HCT116 (cell line): ENCODE data around the gene SLC35E4. TPM values are rescaled to one million over a fixed set of nuclear protein-coding genes. Genes with fewer than 3 reads are reported as not detected.

Experiments
- ATAC-seq: fragments of 200-7000 bp; cut with Tn5 transposase; 2 replicates; pipeline ENCODE4 v1.9.1; 2020; ENCODE audit warnings: mild to moderate bottlenecking, moderate library complexity
- BruUV-seq: library from RNA; stranded (reverse); fragments of 400-500 nt; replicated peaks from 2 replicates; lab custom pipeline; 2021; lab: Mats Ljungman, UMichigan
- CTCF ChIA-PET: fragments of 300-600 bp; sonication (Branson Sonifier 250); formaldehyde crosslinking; loops from one replicate; lab custom pipeline; 2021; ENCODE audit warnings: antibody characterized with exemption; lab: Charles Lee
- POLR2A ChIA-PET: fragments of 300-600, 350-600 bp; sonication (Branson Sonifier 250); formaldehyde crosslinking; loops from one replicate; lab custom pipeline; 2021; ENCODE audit warnings: antibody characterized with exemption; lab: Charles Lee
- RAD21 ChIA-PET, 2 experiments: fragments of 300-600 bp; sonication (Branson Sonifier 250); formaldehyde crosslinking; loops; one replicate each; lab custom pipeline; 2023; ENCODE audit warnings: low total read pairs in 2 of 2; ENCODE audit not compliant: uncharacterized antibody in 2 of 2, unreplicated experiment in 2 of 2, low non-redundant PET in 1 of 2; lab: Charles Lee
- DNase-seq: peaks from one replicate; pipeline ENCODE4 v3.0.0-alpha.2; 2010; ENCODE audit warnings: low read depth, low spot score
- H2AFZ ChIP-seq: fragments of 200-600 bp; shearing (Covaris generic), sonication (generic); 2 replicates; pipeline ENCODE4 v1.6.1; 2017; ENCODE audit warnings: low read depth, mixed run types, mixed read lengths, antibody characterized with exemption, low read length; ENCODE audit not compliant: poor library complexity, severe bottlenecking
- H3K27ac ChIP-seq: 2 replicates; pipeline ENCODE4 v1.5.1; 2012; ENCODE audit warnings: low read depth, low read length
- H3K27me3 ChIP-seq: fragments of 200-600 bp; sonication (generic); 2 replicates; pipeline ENCODE4 v1.6.1; 2016; ENCODE audit warnings: mixed run types, low read length, mixed read lengths; ENCODE audit not compliant: insufficient read depth
- H3K36me3 ChIP-seq, 2 experiments: fragments of 200-500 bp in 1 of 2; fragments of 200-600 bp in 1 of 2; sonication (Bioruptor generic) in 1 of 2; sonication (generic) in 1 of 2; 2 replicates each; pipeline versions ENCODE4 v1.5.1 to v1.6.1; 2014 to 2016; ENCODE audit warnings: low read length in 2 of 2, inconsistent platforms in 1 of 2, mixed read lengths in 1 of 2, mixed run types in 1 of 2; ENCODE audit not compliant: insufficient read depth in 2 of 2, control insufficient read depth in 1 of 2
- H3K4me1 ChIP-seq, 2 experiments: fragments of 200-600 bp in 1 of 2; sonication (generic) in 1 of 2; 2 replicates each; pipeline versions ENCODE4 v1.5.1 to v1.6.1; 2012 to 2017; ENCODE audit warnings: low read length in 2 of 2, inconsistent platforms in 1 of 2, mild to moderate bottlenecking in 1 of 2, mixed read lengths in 1 of 2, mixed run types in 1 of 2, moderate library complexity in 1 of 2; ENCODE audit not compliant: insufficient read depth in 2 of 2, control insufficient read depth in 1 of 2
- H3K4me2 ChIP-seq: fragments of 200-600 bp; sonication (generic); 2 replicates; pipeline ENCODE4 v1.6.1; 2017; ENCODE audit warnings: mixed run types, low read length, mixed read lengths
- H3K4me3 ChIP-seq, 2 experiments: fragments of 200-600 bp in 1 of 2; sonication (generic) in 1 of 2; replicated peaks in 1 of 2; 2 replicates each; pipeline ENCODE4 v1.5.1; 2011 to 2016; ENCODE audit warnings: low read length in 2 of 2, control low read depth in 1 of 2, low read depth in 1 of 2, mild to moderate bottlenecking in 1 of 2, mixed read lengths in 1 of 2, mixed run types in 1 of 2
- H3K79me2 ChIP-seq: fragments of 200-600 bp; sonication (generic); 2 replicates; pipeline ENCODE4 v1.6.1; 2017; ENCODE audit warnings: mild to moderate bottlenecking, mixed run types, low read length, moderate library complexity, mixed read lengths; ENCODE audit not compliant: insufficient read depth
- H3K9ac ChIP-seq: fragments of 200-600 bp; sonication (generic); 2 replicates; pipeline ENCODE4 v1.6.1; 2016; ENCODE audit warnings: low read length, mixed read lengths
- H3K9me2 ChIP-seq: fragments of 200-600 bp; sonication (generic), shearing (Covaris generic); 2 replicates; pipeline ENCODE4 v1.6.1; 2017; ENCODE audit warnings: mixed run types, mild to moderate bottlenecking, moderate library complexity; ENCODE audit not compliant: insufficient read depth
- H3K9me3 ChIP-seq, 2 experiments: fragments of 200-500 bp in 1 of 2; fragments of 200-600 bp in 1 of 2; sonication (Bioruptor generic) in 1 of 2; sonication (generic) in 1 of 2; 2 replicates each; pipeline ENCODE4 v1.6.1; 2014 to 2017; ENCODE audit warnings: low read length in 2 of 2, mixed read lengths in 2 of 2, inconsistent platforms in 1 of 2, low read depth in 1 of 2, mild to moderate bottlenecking in 1 of 2, mixed run types in 1 of 2, moderate library complexity in 1 of 2; ENCODE audit not compliant: control insufficient read depth in 1 of 2, insufficient read depth in 1 of 2
- H4K20me1 ChIP-seq: fragments of 200-600 bp; sonication (generic), shearing (Covaris generic); 2 replicates; pipeline ENCODE4 v1.6.1; 2017; ENCODE audit warnings: mixed run types, mild to moderate bottlenecking, moderate library complexity; ENCODE audit not compliant: insufficient read depth
- ATF3 ChIP-seq: IDR thresholded peaks from 2 replicates; pipeline ENCODE4 v1.6.1; 2012
- CBX3 ChIP-seq: IDR thresholded peaks from 2 replicates; pipeline ENCODE4 v1.6.1; 2012; ENCODE audit warnings: low read depth
- CEBPB ChIP-seq: IDR thresholded peaks from 2 replicates; pipeline ENCODE4 v1.6.1; 2012; ENCODE audit warnings: low read depth
- ELF1 ChIP-seq: IDR thresholded peaks from 2 replicates; pipeline ENCODE4 v1.6.1; 2012; ENCODE audit warnings: low read depth, borderline replicate concordance
- EZH2 ChIP-seq: fragments of 200-600 bp; sonication (generic); IDR thresholded peaks from 2 replicates; pipeline ENCODE4 v1.6.1; 2017; ENCODE audit warnings: antibody characterized with exemption, mixed run types
- EZH2phosphoT487 ChIP-seq: fragments of 200-600 bp; IDR thresholded peaks from 2 replicates; pipeline ENCODE4 v1.6.1; 2018; ENCODE audit warnings: antibody characterized with exemption, borderline replicate concordance
- FOSL1 ChIP-seq: IDR thresholded peaks from 2 replicates; pipeline ENCODE4 v1.6.1; 2012; ENCODE audit warnings: low read depth
- JUND ChIP-seq: IDR thresholded peaks from 2 replicates; pipeline ENCODE4 v1.6.1; 2012
- POLR2A ChIP-seq: IDR thresholded peaks from 2 replicates; pipeline ENCODE4 v1.7.0; 2011; ENCODE audit warnings: borderline replicate concordance; ENCODE audit not compliant: insufficient read depth, insufficient read length; ENCODE audit errors: extremely low read depth
- POLR2AphosphoS5 ChIP-seq: IDR thresholded peaks from 2 replicates; pipeline ENCODE4 v1.6.1; 2011; ENCODE audit warnings: mild to moderate bottlenecking, low read depth, low read length, moderate library complexity
- RAD21 ChIP-seq: IDR thresholded peaks from 2 replicates; pipeline ENCODE4 v1.6.1; 2012; ENCODE audit warnings: low read depth, mild to moderate bottlenecking
- REST ChIP-seq: IDR thresholded peaks from 2 replicates; pipeline ENCODE4 v1.6.1; 2012; ENCODE audit warnings: low read depth
- SIN3A ChIP-seq: IDR thresholded peaks from 2 replicates; pipeline ENCODE4 v1.6.1; 2012; ENCODE audit warnings: low read depth
- ZBTB33 ChIP-seq: IDR thresholded peaks from 2 replicates; pipeline ENCODE4 v1.6.1; 2011; ENCODE audit warnings: mild to moderate bottlenecking, low read length, moderate library complexity; ENCODE audit not compliant: insufficient replicate concordance; ENCODE audit errors: extremely low read depth
- ZFX ChIP-seq: fragments of 450-650 bp; IDR thresholded peaks from 2 replicates; pipeline ENCODE4 v1.6.1; 2017
- ZNF274 ChIP-seq: fragments of 200-500 bp; sonication (Bioruptor generic); IDR thresholded peaks from 2 replicates; pipeline ENCODE4 v1.6.1; 2014; ENCODE audit warnings: mild to moderate bottlenecking, low read depth, low read length, inconsistent platforms
- intact Hi-C: fragments of 100-400 bp; cut with micrococcal nuclease; formaldehyde crosslinking; loops from 2 replicates; pipeline ENCODE4 v1.10.0; 2022
- total RNA-seq: library from RNA; stranded (reverse); gene quantifications from one replicate; pipeline ENCODE4 v1.2.1, GENCODE V29; 2021; ENCODE audit not compliant: unreplicated experiment
- TF ChIP-seq, protein P1 (sequence below): IDR thresholded peaks from 2 replicates; pipeline ENCODE4 v1.6.1; 2012
- TF ChIP-seq, protein P2 (sequence below), 3 experiments: fragments of 200-600 bp in 1 of 3; sonication (generic) in 1 of 3; IDR thresholded peaks in 2 of 3; conservative IDR thresholded peaks in 1 of 3; 2 replicates each; pipeline ENCODE4 v1.5.1; 2012 to 2017; ENCODE audit warnings: low read depth in 2 of 3, low read length in 2 of 3, antibody characterized with exemption in 1 of 3, borderline replicate concordance in 1 of 3, control low read depth in 1 of 3, mild to moderate bottlenecking in 1 of 3, mixed read lengths in 1 of 3, mixed run types in 1 of 3, moderate library complexity in 1 of 3; ENCODE audit not compliant: insufficient read depth in 1 of 3

Gene SLC35E4
- total RNA-seq, 1 experiment from 2014 or later = 6.2 TPM

GRCh38 chr22:30607939-30608338 is 27.6 kb upstream of the SLC35E4 start:
- ChIA-PET RAD21 (interaction anchor here in 1 of 2 experiments (0.5 to 1.3 kb wide), 2 partner anchors 103 to 147 kb away, joined by 4 to 6 read pairs; no protein-coding TSS in a partner anchor), CTCF (interaction anchor here (1.2 kb wide), 1 partner anchor 147 kb away, joined by 4 read pairs; no protein-coding TSS in a partner anchor), POLR2A (no interaction called here)
- H3K27ac ChIP-seq = no peak overlapping the region
- H3K4me1 ChIP-seq = peaks cover 22 to 47% of the 10 kb centered on the region in 2 experiments
- intact Hi-C loops = loop anchor here (10.0 kb wide), 1 partner anchor 147 kb away; no protein-coding TSS in a partner anchor
- no peak overlapping the region for H2AFZ ChIP-seq
- no peaks in the 10 kb centered on the region for H3K27me3 ChIP-seq
- no peaks in the 10 kb centered on the region for H3K79me2 ChIP-seq
- H3K9me3 ChIP-seq = no peaks in the 10 kb centered on the region
- no peak overlapping the region for H3K9ac ChIP-seq
- H4K20me1 ChIP-seq = no peaks in the 10 kb centered on the region
- H3K4me3 ChIP-seq = no peak overlapping the region
- H3K9me2 ChIP-seq = no peaks in the 10 kb centered on the region
- ATAC-seq (no peak), DNase-seq (no peak)
- TF ChIP-seq ATF3 = no peak
- TF ChIP-seq, protein P1, sequence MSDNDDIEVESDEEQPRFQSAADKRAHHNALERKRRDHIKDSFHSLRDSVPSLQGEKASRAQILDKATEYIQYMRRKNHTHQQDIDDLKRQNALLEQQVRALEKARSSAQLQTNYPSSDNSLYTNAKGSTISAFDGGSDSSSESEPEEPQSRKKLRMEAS = no peak
- TF ChIP-seq ZFX = no peak
- TF ChIP-seq REST = no peak
- TF ChIP-seq POLR2AphosphoS5 = no peak
- TF ChIP-seq ZBTB33 = no peak
- no peak for TF ChIP-seq EZH2phosphoT487
- TF ChIP-seq ZNF274 = no peak
- TF ChIP-seq POLR2A = no peak
- TF ChIP-seq ELF1 = no peak
- no peak for TF ChIP-seq SIN3A
- no peak for TF ChIP-seq CEBPB
- TF ChIP-seq FOSL1 = no peak
- TF ChIP-seq, protein P2, sequence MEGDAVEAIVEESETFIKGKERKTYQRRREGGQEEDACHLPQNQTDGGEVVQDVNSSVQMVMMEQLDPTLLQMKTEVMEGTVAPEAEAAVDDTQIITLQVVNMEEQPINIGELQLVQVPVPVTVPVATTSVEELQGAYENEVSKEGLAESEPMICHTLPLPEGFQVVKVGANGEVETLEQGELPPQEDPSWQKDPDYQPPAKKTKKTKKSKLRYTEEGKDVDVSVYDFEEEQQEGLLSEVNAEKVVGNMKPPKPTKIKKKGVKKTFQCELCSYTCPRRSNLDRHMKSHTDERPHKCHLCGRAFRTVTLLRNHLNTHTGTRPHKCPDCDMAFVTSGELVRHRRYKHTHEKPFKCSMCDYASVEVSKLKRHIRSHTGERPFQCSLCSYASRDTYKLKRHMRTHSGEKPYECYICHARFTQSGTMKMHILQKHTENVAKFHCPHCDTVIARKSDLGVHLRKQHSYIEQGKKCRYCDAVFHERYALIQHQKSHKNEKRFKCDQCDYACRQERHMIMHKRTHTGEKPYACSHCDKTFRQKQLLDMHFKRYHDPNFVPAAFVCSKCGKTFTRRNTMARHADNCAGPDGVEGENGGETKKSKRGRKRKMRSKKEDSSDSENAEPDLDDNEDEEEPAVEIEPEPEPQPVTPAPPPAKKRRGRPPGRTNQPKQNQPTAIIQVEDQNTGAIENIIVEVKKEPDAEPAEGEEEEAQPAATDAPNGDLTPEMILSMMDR (IDR thresholded peaks at IDR 0.05 in 2 of 3, conservative IDR thresholded peaks at IDR 0.05 in 1 of 3; ENCODE audit: borderline replicate concordance in 1 of 3, insufficient read depth in 1 of 3, low read depth in 2 of 3, low read length in 2 of 3) = no peak
- TF ChIP-seq EZH2 = no peak
- TF ChIP-seq CBX3 = no peak
- no peak for TF ChIP-seq JUND
- no peak for TF ChIP-seq RAD21
- H3K36me3 ChIP-seq = no peaks in the 10 kb centered on the region
- BruUV-seq = no TSS peak
- H3K4me2 ChIP-seq = no peak overlapping the region
